WTC11 (cell line): Measurements from ENCODE around the gene MPIG6B.

ENCODE experiments used
- NFATC4 ChIP-seq: fragments of 250-450 bp; sonication (Bioruptor Pico); IDR thresholded peaks from 2 replicates; pipeline ENCODE4 v1.9.0; 2021; ENCODE audit warnings: mild to moderate bottlenecking
- NR2C2 ChIP-seq: sonication (generic); formaldehyde crosslinking; IDR thresholded peaks from 2 replicates; pipeline ENCODE4 v1.8.0; 2022; ENCODE audit warnings: mild to moderate bottlenecking, missing genetic modification reagents
- RELA ChIP-seq: sonication (generic); formaldehyde crosslinking; IDR thresholded peaks from 2 replicates; pipeline ENCODE4 v1.8.1; 2022; ENCODE audit warnings: missing genetic modification reagents, mild to moderate bottlenecking, borderline replicate concordance
- TEAD4 ChIP-seq: sonication (generic); formaldehyde crosslinking; IDR thresholded peaks from 2 replicates; pipeline ENCODE4 v1.8.0; 2022; ENCODE audit warnings: mild to moderate bottlenecking, missing genetic modification reagents
- TF ChIP-seq, protein P1 (sequence below): fragments of 200-600 bp; IDR thresholded peaks from 2 replicates; pipeline ENCODE4 v1.8.0; 2022; ENCODE audit warnings: antibody characterized with exemption

DNA sequence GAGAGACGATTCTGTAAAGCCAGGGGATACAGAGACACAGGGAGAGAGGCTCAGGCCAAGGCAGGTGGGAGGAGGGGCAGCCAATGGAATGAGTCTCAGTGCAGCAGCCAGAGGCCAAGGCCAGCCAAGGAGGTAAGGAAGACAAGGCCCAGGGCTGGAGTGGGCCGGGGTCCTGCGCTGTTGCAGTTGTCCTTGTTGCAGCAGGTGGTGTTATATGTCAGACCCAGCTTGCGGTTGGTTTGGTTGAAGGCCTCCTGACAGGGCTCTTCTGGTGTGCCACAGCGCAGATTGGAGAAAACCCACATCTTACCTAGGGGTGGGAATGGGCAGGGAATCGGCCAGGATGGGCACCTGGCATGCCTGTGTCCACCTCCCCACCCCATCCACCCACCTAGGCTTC, 4.2 kb upstream of the MPIG6B start:
- no peak for TF ChIP-seq NFATC4 (CRISPR knock-in tag)
- TF ChIP-seq, protein P1, sequence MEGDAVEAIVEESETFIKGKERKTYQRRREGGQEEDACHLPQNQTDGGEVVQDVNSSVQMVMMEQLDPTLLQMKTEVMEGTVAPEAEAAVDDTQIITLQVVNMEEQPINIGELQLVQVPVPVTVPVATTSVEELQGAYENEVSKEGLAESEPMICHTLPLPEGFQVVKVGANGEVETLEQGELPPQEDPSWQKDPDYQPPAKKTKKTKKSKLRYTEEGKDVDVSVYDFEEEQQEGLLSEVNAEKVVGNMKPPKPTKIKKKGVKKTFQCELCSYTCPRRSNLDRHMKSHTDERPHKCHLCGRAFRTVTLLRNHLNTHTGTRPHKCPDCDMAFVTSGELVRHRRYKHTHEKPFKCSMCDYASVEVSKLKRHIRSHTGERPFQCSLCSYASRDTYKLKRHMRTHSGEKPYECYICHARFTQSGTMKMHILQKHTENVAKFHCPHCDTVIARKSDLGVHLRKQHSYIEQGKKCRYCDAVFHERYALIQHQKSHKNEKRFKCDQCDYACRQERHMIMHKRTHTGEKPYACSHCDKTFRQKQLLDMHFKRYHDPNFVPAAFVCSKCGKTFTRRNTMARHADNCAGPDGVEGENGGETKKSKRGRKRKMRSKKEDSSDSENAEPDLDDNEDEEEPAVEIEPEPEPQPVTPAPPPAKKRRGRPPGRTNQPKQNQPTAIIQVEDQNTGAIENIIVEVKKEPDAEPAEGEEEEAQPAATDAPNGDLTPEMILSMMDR = no peak
- TF ChIP-seq NR2C2 = no peak
- no peak for TF ChIP-seq RELA (CRISPR knock-in tag)
- no peak for TF ChIP-seq TEAD4 (CRISPR knock-in tag)
